IPS-NIHi7 (cell line): ENCODE measurements around the gene FAM174B.

ENCODE experiments used
- DNase-seq: peaks from one replicate; pipeline ENCODE4 v3.0.0; 2012; ENCODE audit warnings: mixed read lengths; ENCODE audit errors: extremely low spot score

The FAM174B gene

GRCh38 chr15:92643849-92644815, 11.4 kb downstream of the FAM174B start:
- DNase-seq = no peak

- no peak for DNase-seq
These were observed 16.7 kb downstream of the FAM174B start for GRCh38 chr15:92638709-92639365.

- no peak for DNase-seq
These were observed 17.3 kb downstream of the FAM174B start for GRCh38 chr15:92638291-92638708.

GRCh38 chr15:92637626-92638025, 17.9 kb downstream of the FAM174B start:
- no peak for DNase-seq

GRCh38 chr15:92636908-92637481, 18.6 kb downstream of the FAM174B start:
- DNase-seq = peak; percentile 83

GRCh38 chr15:92636401-92636907, 19.1 kb downstream of the FAM174B start:
- DNase-seq = no peak

- no peak for DNase-seq
These were observed 20.8 kb downstream of the FAM174B start for GRCh38 chr15:92634671-92635201.

GRCh38 chr15:92634060-92634459, 21.5 kb downstream of the FAM174B start:
- no peak for DNase-seq

GRCh38 chr15:92633418-92633817, 22.2 kb downstream of the FAM174B start:
- no peak for DNase-seq

- DNase-seq = no peak
These were observed 22.6 kb downstream of the FAM174B start for GRCh38 chr15:92633001-92633400.

GRCh38 chr15:92631721-92632120, 23.9 kb downstream of the FAM174B start:
- DNase-seq = no peak

GRCh38 chr15:92629975-92630626, 25.5 kb downstream of the FAM174B start:
- no peak for DNase-seq

- no peak for DNase-seq
These were observed 26.1 kb downstream of the FAM174B start for GRCh38 chr15:92629276-92629974.

- no peak for DNase-seq
These were observed 28.6 kb downstream of the FAM174B start for GRCh38 chr15:92627014-92627413.

GRCh38 chr15:92625251-92625980, 30.2 kb downstream of the FAM174B start:
- no peak for DNase-seq

- no peak for DNase-seq
These were observed 31.1 kb downstream of the FAM174B start for GRCh38 chr15:92624401-92624991.

- no peak for DNase-seq
These were observed 32.1 kb downstream of the FAM174B start for GRCh38 chr15:92623435-92623834.

- no peak for DNase-seq
These were observed 33.5 kb downstream of the FAM174B start for GRCh38 chr15:92621972-92622533.

- DNase-seq = no peak
These were observed 34.6 kb downstream of the FAM174B start for GRCh38 chr15:92620991-92621390.
